Suprapubic skin (tissue), 4 donors: ENCODE data around the gene GAS7.

Source experiments
- CTCF ChIP-seq, 2 donors: fragments of 200-600 bp in 1 of 2; fragments of 450-650 bp in 1 of 2; sonication (generic) in 1 of 2; IDR thresholded peaks; one replicate each; pipeline ENCODE4 v1.5.1; 2016 to 2019; ENCODE audit warnings: antibody characterized with exemption in 2 of 2, mild to moderate bottlenecking in 1 of 2, moderate library complexity in 1 of 2
- EP300 ChIP-seq: sonication (generic); formaldehyde crosslinking; IDR thresholded peaks from one replicate; pipeline ENCODE4 v1.6.1; 2017; ENCODE audit warnings: antibody characterized with exemption
- POLR2A ChIP-seq, 2 donors: fragments of 450-650 bp; IDR thresholded peaks; one replicate each; pipeline ENCODE4 v1.6.1; 2017; ENCODE audit warnings: antibody characterized with exemption in 2 of 2, mild to moderate bottlenecking in 2 of 2, moderate library complexity in 2 of 2
- POLR2AphosphoS5 ChIP-seq, 3 donors: sonication (generic); formaldehyde crosslinking; IDR thresholded peaks; one replicate each; pipeline ENCODE4 v1.6.1; 2017; ENCODE audit warnings: antibody characterized with exemption in 3 of 3

- no peak for TF ChIP-seq CTCF (IDR thresholded peaks at IDR 0.05)
- TF ChIP-seq EP300: no peak
- no peak for TF ChIP-seq POLR2AphosphoS5 (IDR thresholded peaks at IDR 0.05)
- no peak for TF ChIP-seq POLR2A (IDR thresholded peaks at IDR 0.05)
These were observed 149.6 kb downstream of the GAS7 start for GRCh38 chr17:10048629-10049350.
